ENCODE results near the gene ITM2C.

DNA sequence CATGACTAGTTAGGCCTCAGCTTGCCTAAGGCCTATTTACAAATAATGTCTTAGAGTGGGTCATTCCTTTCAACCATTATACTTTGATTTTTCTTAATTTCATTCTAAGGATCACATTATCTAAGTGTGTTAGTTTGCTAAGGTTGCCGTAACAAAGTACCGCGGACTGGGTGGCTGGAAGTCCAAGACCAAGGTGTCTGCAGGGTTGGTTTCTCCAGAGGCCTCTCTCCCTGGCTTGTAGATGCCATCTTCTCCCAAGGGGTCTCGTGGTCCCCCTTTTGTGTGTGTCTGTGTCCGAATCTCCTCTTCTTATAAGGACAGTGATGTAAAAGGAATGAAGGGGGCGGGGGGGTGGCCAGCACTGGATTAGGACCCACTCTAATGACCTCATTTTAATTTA, 18.4 kb upstream of the ITM2C start:
- TF ChIP-seq GATA2 (IDR thresholded peaks at IDR 0.05; ENCODE audit: low read depth, low read length) = no peak
- no peak for TF ChIP-seq GATA3 (IDR thresholded peaks at IDR 0.05; ENCODE audit: low read depth, low read length)

Measured in SH-SY5Y (cell line).